Stomach (tissue), 4 donors: ENCODE results near the gene TMEM120A.

Source experiments
- POLR2AphosphoS5 ChIP-seq, 3 donors: sonication (generic); formaldehyde crosslinking; IDR thresholded peaks; one replicate each; pipeline ENCODE4 v1.6.1; 2016; ENCODE audit warnings: antibody characterized with exemption in 3 of 3
- TF ChIP-seq, protein P1 (sequence below), 7 experiments: fragments of 450-650 bp in 4 of 7; fragments of 200-600 bp in 3 of 7; sonication (generic) in 3 of 7; IDR thresholded peaks; one replicate each; pipeline ENCODE4 v1.5.1; 2016 to 2019; ENCODE audit warnings: antibody characterized with exemption in 7 of 7, control low read depth in 2 of 7, mild to moderate bottlenecking in 1 of 7

- TF ChIP-seq, protein P1, sequence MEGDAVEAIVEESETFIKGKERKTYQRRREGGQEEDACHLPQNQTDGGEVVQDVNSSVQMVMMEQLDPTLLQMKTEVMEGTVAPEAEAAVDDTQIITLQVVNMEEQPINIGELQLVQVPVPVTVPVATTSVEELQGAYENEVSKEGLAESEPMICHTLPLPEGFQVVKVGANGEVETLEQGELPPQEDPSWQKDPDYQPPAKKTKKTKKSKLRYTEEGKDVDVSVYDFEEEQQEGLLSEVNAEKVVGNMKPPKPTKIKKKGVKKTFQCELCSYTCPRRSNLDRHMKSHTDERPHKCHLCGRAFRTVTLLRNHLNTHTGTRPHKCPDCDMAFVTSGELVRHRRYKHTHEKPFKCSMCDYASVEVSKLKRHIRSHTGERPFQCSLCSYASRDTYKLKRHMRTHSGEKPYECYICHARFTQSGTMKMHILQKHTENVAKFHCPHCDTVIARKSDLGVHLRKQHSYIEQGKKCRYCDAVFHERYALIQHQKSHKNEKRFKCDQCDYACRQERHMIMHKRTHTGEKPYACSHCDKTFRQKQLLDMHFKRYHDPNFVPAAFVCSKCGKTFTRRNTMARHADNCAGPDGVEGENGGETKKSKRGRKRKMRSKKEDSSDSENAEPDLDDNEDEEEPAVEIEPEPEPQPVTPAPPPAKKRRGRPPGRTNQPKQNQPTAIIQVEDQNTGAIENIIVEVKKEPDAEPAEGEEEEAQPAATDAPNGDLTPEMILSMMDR (IDR thresholded peaks at IDR 0.05): no peak
- TF ChIP-seq POLR2AphosphoS5 (IDR thresholded peaks at IDR 0.05): peak in 2 of 3 donors; percentile 28 to 48
Observed at GRCh38 chr7:75943864-75944263, 50.5 kb downstream of the TMEM120A start.
